ENCODE data around the gene GLRX2. TPM values are rescaled to one million over a fixed set of nuclear protein-coding genes. Genes with fewer than 3 reads are reported as not detected.

GLRX2 gene
- total RNA-seq, 1 experiment from 2014 or later = 30.6 TPM

GRCh38 chr1:193060115-193060403 is 45.2 kb downstream of the GLRX2 start:
- ChIA-PET POLR2A (no interaction called here), RAD21 (ENCODE audit: low non-redundant PET in 1 of 2, low total read pairs in 2 of 2, uncharacterized antibody in 2 of 2, unreplicated experiment in 2 of 2) (no interaction called here), CTCF (no interaction called here)
- no peak for DNase-seq (ENCODE audit: low read depth, low spot score)
- TF ChIP-seq EZH2 (IDR thresholded peaks at IDR 0.05) = no peak
- TF ChIP-seq ZFX (IDR thresholded peaks at IDR 0.05) = 0 out of 2 replicates have a peak, but pooled peaks have one; percentile 10
- no peak for TF ChIP-seq SIN3A (IDR thresholded peaks at IDR 0.05; ENCODE audit: low read depth)
- H3K36me3 ChIP-seq (ENCODE audit: control insufficient read depth in 1 of 2, insufficient read depth in 2 of 2, low read length in 2 of 2) = no peaks in the 10 kb centered on the region; a peak in 1 of 4 replicates
- H3K27me3 ChIP-seq (ENCODE audit: insufficient read depth, low read length) = no peaks in the 10 kb centered on the region
- H3K79me2 ChIP-seq (ENCODE audit: insufficient read depth, low read length) = peaks cover 97% of the 10 kb centered on the region
- no peaks in the 10 kb centered on the region for H3K9me3 ChIP-seq (ENCODE audit: control insufficient read depth in 1 of 2, insufficient read depth in 1 of 2, low read depth in 1 of 2, low read length in 2 of 2)
- H3K4me2 ChIP-seq (ENCODE audit: low read length) = peak overlapping the region; percentile 74
- peak overlapping the region; percentile 77 to 92 for H3K4me3 ChIP-seq (replicated peaks in 1 of 2; ENCODE audit: low read depth in 1 of 2, low read length in 2 of 2)
- H3K9me2 ChIP-seq (ENCODE audit: insufficient read depth) = no peaks in the 10 kb centered on the region
- peak overlapping the region; percentile 93 for H3K9ac ChIP-seq (ENCODE audit: low read length)
- no peak for ATAC-seq
- BruUV-seq (replicated peaks) = no TSS peak
- intact Hi-C loops (cut with micrococcal nuclease) = no loop called here
- H3K4me1 ChIP-seq (ENCODE audit: control insufficient read depth in 1 of 2, insufficient read depth in 2 of 2, low read length in 2 of 2) = peaks cover 11 to 25% of the 10 kb centered on the region in 2 experiments; a peak in 3 of 4 replicates
- H3K27ac ChIP-seq (ENCODE audit: low read depth, low read length) = peak overlapping the region; percentile 93
- peak overlapping the region; percentile 45 for H2AFZ ChIP-seq (ENCODE audit: low read depth, low read length, poor library complexity, severe bottlenecking)
- peaks cover 7% of the 10 kb centered on the region; the same call in 1 of the 2 replicates for H4K20me1 ChIP-seq (ENCODE audit: insufficient read depth)

- Histone ChIP-seq H3K27me3 (ENCODE audit: insufficient read depth, low read length) (no peaks in the 10 kb centered on the region), H3K4me1 (ENCODE audit: control insufficient read depth in 1 of 2, insufficient read depth in 2 of 2, low read length in 2 of 2) (peaks cover 11 to 25% of the 10 kb centered on the region in 2 experiments; a peak in 3 of 4 replicates), H3K4me2 (ENCODE audit: low read length) (peak within 1 kb of the TSS; percentile 74), H3K27ac (ENCODE audit: low read depth, low read length) (peak within 1 kb of the TSS; percentile 93), H3K4me3 (replicated peaks in 1 of 2; ENCODE audit: low read depth in 1 of 2, low read length in 2 of 2) (peak within 1 kb of the TSS; percentile 77 to 92), H3K9ac (ENCODE audit: low read length) (peak within 1 kb of the TSS; percentile 93), H3K79me2 (ENCODE audit: insufficient read depth, low read length) (peaks cover 97% of the 10 kb centered on the region), H2AFZ (ENCODE audit: low read depth, low read length, poor library complexity, severe bottlenecking) (peak within 1 kb of the TSS; percentile 45), H3K9me2 (ENCODE audit: insufficient read depth) (no peaks in the 10 kb centered on the region), H3K9me3 (ENCODE audit: control insufficient read depth in 1 of 2, insufficient read depth in 1 of 2, low read depth in 1 of 2, low read length in 2 of 2) (no peaks in the 10 kb centered on the region), H4K20me1 (ENCODE audit: insufficient read depth) (0 out of 2 replicates have a peak, but pooled peaks cover 7% of the 10 kb centered on the region), H3K36me3 (ENCODE audit: control insufficient read depth in 1 of 2, insufficient read depth in 2 of 2, low read length in 2 of 2) (no peaks in the 10 kb centered on the region; a peak in 1 of 4 replicates)
- POLR2A ChIA-PET = interaction anchor here (0.6 to 2.1 kb wide), 14 partner anchors 10 to 252 kb away, joined by 3 to 8 read pairs (median 4); partner anchors contain the start of gene GLRX2
- BruUV-seq (replicated peaks) = no TSS peak
- CTCF ChIA-PET = interaction anchor here (0.7 to 0.9 kb wide), 4 partner anchors 10 to 252 kb away, joined by 3 to 4 read pairs (median 3); no protein-coding TSS in a partner anchor
- intact Hi-C loops (cut with micrococcal nuclease) = loop anchor here (1.0 kb wide), 2 partner anchors 46 to 63 kb away; partner anchors contain the start of genes CDC73 and GLRX2
- peak; percentile 94 for ATAC-seq
- DNase-seq (ENCODE audit: low read depth, low spot score) = peak; percentile 99
- RAD21 ChIA-PET (ENCODE audit: low non-redundant PET in 1 of 2, low total read pairs in 2 of 2, uncharacterized antibody in 2 of 2, unreplicated experiment in 2 of 2) = interaction anchor here in 1 of 2 experiments (0.8 kb wide), 1 partner anchor 62 kb away, joined by 3 read pairs; the partner anchor contains the start of gene CDC73
- TF ChIP-seq ZFX (IDR thresholded peaks at IDR 0.05) (peak; percentile 86), EZH2 (IDR thresholded peaks at IDR 0.05) (no peak), FOSL1 (IDR thresholded peaks at IDR 0.05; ENCODE audit: low read depth) (peak; percentile 58; the same call in 1 of the 2 replicates), ATF3 (IDR thresholded peaks at IDR 0.05) (no peak; the same call in 1 of the 2 replicates), SP1 (IDR thresholded peaks at IDR 0.05; ENCODE audit: low read depth) (peak; percentile 98), REST (IDR thresholded peaks at IDR 0.05; ENCODE audit: low read depth) (no peak), EZH2phosphoT487 (IDR thresholded peaks at IDR 0.05; ENCODE audit: borderline replicate concordance) (no peak), JUND (IDR thresholded peaks at IDR 0.05) (peak; percentile 83), ELF1 (IDR thresholded peaks at IDR 0.05; ENCODE audit: borderline replicate concordance, low read depth) (peak; percentile 90), SIN3A (IDR thresholded peaks at IDR 0.05; ENCODE audit: low read depth) (peak; percentile 99), CBX3 (IDR thresholded peaks at IDR 0.05; ENCODE audit: low read depth) (peak; percentile 100), YY1 (IDR thresholded peaks at IDR 0.05; ENCODE audit: extremely low read depth, insufficient replicate concordance, low read depth, low read length) (peak; percentile 90), POLR2A (IDR thresholded peaks at IDR 0.05; ENCODE audit: borderline replicate concordance, extremely low read depth, insufficient read depth, insufficient read length) (peak; percentile 94)
Observed at GRCh38 chr1:193059282-193060114, 45.7 kb downstream of the GLRX2 start, which contains the start of the genes RO60 and UCHL5. TSS of gene RO60 (plus strand) at chr1:193059612. CDS start at chr1:193069055, 9,443 bp downstream. TSS of gene UCHL5 (minus strand) at chr1:193059360. CDS start at chr1:193059260, 100 bp downstream.

Data from HCT116 (cell line).